ENCODE results near the gene FRG2. TPM values are rescaled to one million over a fixed set of nuclear protein-coding genes. Genes with fewer than 3 reads are reported as not detected.
"Not testable (repeated sequence)": the region's sequence is repeated elsewhere in the genome, so short reads cannot be mapped to it uniquely, and the experiment has no call there.

Gene FRG2
- total RNA-seq (2014; rRNA removed; shearing (Covaris generic)), result not detected in 2 replicates

DNA sequence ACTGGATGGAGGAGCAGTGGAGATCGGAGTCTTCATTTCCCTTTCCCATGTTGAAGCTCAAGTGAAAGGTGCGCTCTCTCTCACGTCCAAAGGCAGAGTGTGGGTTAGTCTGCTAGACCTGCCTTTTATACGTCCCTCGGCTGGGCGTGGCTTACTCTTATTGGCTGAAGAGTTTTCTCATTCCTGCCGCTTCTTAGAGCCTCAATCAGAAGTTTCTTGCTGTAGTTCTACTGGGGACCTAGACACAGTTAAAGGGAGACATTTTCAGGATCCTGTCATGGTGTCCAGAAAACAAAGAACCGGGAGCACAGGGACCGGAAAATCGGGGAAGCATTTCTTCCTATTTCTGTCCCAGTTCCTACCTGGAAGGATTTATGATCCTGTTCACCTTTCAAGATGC is at the start of gene FRG2:
TSS of gene FRG2 (minus strand) at position 101 of the 400 bp plus-strand sequence. CDS start at position 49, 52 bp downstream.
- not testable (repeated sequence) for DNase-seq (ENCODE audit: low spot score)

DNA sequence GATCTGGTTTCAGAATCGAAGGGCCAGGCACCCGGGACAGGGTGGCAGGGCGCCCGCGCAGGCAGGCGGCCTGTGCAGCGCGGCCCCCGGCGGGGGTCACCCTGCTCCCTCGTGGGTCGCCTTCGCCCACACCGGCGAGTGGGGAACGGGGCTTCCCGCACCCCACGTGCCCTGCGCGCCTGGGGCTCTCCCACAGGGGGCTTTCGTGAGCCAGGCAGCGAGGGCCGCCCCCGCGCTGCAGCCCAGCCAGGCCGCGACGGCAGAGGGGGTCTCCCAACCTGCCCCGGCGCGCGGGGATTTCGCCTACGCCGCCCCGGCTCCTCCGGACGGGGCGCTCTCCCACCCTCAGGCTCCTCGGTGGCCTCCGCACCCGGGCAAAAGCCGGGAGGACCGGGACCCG is 41.3 kb upstream of the FRG2 start:
- not testable (repeated sequence) for DNase-seq (ENCODE audit: low spot score)

DNA sequence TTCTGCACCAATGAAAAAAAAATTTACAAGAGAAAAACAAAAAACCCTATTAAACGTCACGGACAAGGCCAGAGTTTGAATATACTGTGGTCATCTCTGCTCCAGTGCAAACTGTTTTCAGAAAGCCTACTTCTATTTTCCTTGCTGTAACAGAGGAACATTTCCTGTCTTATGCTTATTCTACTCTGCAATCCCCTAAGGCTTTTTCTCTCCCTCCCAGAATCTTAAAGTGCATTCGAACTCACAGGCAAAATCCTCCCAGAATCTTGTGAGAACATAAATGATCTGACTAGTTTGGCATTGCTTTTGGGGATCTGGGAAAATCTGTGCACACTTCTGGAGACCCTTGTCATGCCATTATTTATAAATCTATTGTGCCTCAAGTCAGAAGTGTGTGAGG is 37.7 kb upstream of the FRG2 start:
- DNase-seq (ENCODE audit: low spot score), result not testable (repeated sequence)

DNA sequence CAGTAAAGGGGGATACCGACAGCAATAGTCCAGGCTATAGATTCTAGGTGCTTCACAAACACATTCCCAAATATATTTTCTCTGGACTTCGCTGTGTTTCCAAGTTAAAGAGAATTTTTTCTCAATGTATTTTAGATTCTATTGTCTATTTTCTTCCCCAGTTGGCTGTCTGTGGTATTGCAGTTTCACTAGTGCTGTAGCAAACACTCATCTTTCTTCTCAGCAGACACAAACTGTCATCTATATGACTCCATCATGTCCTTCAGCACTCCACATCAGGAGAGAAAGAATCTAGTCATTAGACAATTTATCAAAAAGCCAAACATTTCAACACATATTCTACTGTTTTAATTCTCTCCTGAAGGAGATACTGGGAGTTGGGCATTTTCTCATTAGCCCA is 37.3 kb upstream of the FRG2 start, which contains the start of gene DBET:
TSS of gene DBET (plus strand) at position 161 of the 400 bp plus-strand sequence.
- DNase-seq (ENCODE audit: low spot score), result not testable (repeated sequence)

DNA sequence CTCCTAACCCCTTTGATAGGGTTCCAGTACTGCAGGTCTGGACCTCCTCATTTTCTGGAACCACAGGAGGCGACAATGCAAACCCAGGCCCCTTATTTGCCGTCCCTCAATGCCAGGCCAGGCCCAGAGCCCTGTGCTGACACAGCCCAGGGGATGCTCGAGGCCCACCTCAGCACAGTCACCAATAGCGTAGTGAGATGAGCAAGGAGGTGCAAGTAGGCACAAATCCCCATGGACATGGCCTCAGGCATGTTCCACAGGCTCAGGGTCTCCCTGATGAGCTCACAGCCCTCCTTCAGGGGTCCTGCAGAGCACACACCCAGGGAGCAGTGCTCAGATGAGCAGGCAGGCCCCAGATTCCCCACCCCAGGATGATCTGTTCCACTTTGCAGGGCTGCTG is 31.9 kb upstream of the FRG2 start:
- not testable (repeated sequence) for DNase-seq (ENCODE audit: low spot score)

DNA sequence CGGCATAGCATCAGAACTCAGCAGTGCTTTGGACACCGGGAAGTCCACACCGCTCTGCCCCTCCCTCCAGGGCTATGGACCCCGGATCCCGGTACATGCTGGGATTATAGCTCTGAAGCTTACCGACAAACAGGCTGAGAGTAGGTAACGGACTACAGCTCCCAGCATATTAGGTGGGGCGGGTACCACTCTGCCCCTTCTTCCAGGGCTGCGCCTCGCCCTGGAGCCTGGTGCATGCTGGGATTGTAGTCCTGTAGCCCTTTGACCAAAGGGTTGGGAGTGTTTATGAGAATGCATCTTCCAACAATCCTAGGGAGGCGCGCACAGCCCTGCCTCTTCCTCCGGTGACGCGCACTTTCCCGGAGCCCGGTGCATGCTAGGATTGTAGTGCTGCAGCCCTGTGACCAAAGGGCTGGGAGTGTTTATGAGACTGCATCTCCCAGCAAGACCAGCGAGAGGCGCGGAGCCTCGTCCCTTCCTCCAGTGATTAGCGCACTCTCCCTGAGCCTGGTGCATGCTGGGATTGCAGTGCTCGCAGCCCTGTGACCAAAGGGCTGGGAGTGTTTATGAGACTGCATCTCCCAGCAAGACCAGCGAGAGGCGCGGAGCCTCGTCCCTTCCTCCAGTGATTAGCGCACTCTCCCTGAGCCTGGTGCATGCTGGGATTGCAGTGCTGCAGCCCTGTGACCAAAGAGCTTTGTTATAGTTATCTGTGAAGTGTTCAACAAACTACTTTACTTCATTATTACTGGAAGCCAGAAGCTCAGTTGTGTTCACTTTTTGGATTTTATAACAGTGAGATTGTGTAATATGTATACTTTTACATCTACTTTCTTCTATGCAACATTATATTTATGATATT is 22.6 kb upstream of the FRG2 start:
- not testable (repeated sequence) for DNase-seq (ENCODE audit: low spot score)

DNA sequence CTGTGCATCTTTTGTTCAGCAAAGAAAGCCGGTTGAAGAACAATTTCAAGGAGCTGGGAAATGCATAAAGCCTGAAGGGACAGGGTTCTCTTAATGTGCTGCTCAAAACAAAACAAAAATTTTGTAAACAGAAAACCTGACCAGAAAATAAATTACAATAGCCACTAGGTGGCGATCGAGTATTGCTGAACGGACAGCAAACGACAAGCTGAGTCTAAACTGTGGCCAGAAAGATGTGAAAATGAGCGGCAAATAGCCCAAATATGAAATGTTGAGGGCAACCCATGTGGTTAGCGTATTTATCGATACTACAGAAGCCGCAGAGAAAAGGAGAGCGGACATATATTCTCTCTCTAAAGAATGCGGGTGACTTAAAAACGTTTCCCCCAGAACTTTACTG is 20.6 kb upstream of the FRG2 start:
- DNase-seq (ENCODE audit: low spot score), result not testable (repeated sequence)

DNA sequence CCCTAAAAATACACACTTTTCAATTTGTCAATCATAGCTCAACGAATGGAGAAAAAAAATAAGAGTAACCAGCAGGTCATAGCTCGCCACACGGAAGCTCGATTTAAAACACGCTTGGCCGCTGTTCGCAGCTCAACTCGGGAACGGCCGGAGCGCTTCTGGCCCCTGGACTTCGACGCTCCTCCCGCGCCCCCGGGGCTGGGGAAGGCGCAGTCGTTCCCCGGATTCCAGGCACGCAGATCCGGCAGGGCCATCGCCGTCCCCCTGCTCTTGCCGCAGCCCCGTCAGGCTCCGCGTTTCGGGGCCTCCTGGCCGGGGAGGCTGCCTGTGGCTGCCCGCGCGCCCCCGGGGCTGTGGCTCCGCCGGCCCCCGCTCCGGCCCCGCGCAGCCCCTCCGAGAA is 13.8 kb upstream of the FRG2 start:
- DNase-seq (ENCODE audit: low spot score), result not testable (repeated sequence)

DNA sequence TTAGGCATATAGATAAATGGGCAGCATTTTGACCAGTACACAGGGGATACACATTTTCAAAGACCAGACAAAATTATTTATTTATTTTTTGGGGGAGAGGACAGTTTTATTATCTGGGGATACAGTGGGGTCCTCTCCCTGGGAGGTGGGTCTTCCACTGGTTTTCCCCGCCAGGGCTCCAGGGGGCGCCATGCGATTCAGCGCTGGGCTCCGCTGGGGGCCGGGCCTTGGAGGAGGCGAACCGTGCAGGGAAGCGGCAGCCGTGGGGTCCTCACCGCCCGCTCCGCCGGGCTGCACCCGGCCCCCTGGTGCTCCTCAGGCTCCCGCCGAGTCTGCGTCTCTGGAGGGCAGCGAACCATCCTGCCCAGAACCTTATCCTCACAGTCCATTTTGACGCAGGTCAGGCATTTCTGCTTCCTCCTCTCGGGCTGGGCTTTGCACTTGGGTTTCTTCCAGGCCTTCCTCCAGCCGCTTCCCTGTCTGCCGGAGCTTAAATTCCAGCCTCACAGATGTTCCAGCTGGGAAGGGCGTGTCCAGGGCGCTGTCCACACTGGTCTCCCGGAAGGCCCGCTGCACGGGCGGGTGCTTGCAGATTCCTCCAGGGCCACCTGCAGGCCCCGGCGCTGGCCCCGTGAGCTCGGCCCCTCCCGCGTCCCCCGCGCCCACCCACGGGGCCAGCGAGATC is 10.8 kb upstream of the FRG2 start:
- DNase-seq (ENCODE audit: low spot score), result not testable (repeated sequence)

DNA sequence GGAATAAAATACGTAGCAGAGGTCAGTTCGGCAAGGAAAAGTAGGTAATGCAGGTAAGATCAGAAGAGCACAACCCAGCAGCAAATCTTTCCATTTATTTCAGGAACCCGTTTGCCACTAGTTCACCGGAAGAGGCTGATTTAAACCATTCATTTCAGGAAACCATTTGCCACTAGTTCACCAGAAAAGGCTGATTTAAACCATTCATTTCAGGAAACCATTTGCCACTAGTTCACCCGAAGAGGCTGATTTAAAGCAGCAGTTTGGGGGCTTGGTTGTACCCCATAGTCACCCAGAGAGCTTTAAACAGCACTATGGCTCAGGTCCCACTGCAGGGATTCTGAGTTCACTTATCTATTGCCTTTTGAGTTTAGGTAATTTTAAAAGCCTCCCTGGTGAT is 4.2 kb upstream of the FRG2 start:
- DNase-seq (ENCODE audit: low spot score), result not testable (repeated sequence)

DNA sequence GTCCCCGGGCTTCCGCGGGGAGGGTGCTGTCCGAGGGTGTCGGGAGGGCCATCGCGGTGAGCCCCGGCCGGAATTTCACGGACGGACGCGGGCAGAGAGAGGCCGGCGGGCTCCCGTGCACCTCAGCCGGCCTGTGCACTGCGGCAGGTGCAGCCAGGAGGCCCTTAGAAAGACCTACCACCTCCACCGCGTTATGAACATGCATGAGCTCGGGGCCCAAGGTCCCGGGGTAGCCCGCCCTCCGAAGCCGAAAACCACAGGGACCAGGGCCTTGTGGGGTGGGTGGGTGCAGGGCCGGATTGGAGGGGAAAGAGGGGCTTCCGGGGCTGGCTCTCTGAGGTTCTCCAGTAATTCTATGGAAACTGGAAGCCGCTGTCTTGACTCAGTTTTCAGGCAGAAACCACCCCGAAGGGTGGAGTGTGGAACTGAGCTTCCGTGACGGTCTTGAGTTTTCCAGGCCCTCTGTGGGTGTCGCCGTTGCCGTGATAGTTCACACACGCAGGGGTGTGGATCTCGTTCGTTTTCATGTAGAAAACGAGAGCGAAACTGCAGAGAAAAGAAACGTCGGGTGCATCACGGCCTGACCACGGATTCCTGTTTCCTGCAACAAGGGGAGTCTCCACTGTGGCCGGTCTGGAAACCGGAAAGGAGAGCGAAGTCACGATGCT is 4.3 kb downstream of the FRG2 start:
- not testable (repeated sequence) for DNase-seq (ENCODE audit: low spot score)

DNA sequence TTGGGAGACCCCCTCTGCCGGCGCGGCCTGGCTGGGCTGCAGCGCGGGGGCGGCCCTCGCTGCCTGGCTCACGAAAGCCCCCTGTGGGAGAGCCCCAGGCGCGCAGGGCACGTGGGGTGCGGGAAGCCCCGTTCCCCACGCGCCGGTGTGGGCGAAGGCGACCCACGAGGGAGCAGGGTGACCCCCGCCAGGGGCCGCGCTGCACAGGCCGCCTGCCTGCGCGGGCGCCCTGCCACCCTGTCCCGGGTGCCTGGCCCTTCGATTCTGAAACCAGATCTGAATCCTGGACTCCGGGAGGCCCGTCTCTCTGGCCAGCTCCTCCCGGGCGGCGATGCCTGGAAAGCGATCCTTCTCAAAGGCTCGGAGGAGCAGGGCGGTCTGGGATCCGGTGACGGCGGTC is 5.1 kb downstream of the FRG2 start:
- not testable (repeated sequence) for DNase-seq (ENCODE audit: low spot score)

DNA sequence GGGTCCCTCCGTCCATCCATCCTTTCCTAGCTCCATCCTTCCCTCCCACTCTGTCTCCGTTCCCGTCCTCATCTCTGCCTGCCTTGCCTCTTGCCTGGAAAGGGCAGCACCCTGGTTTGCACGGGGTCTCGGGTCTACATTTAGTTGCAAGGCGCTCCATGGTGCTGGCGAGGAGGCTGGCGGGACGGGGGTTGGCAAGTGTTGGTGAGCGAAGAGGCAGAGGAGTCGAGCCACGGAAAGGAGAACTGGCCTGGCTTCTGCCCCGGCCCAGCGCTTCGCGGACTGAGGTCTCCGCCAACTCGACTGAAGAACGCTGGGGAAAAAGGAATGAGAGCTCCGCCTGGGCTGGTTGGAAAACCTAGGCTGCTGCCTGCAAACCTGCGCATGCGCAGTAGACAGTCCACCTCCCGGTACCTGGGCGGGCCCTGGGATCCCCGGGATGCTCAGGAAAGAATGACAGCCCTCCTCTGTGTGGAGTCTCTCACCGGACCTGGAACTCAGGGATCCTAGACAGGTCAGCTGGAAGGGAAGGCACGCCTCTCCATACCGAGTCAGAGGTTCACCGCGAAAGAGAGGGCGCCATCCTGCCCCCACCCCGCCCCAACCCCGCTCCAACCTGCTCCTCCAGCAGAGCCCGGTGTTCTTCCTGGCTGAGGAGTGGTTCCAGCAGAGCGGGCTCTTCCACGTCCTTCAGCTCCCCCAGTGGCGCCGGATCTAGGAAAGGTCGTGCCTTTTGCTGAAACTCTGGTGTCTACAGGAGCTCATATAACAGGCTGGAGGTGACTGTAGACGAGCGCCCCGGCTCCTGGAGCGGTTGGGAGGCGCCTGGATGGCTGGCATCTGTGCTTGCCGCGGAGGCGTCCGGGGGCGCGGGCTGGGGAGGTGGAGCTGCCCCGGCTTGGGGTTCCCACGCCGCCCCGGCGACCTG is 6.0 kb downstream of the FRG2 start:
- DNase-seq (ENCODE audit: low spot score), result no peak

DNA sequence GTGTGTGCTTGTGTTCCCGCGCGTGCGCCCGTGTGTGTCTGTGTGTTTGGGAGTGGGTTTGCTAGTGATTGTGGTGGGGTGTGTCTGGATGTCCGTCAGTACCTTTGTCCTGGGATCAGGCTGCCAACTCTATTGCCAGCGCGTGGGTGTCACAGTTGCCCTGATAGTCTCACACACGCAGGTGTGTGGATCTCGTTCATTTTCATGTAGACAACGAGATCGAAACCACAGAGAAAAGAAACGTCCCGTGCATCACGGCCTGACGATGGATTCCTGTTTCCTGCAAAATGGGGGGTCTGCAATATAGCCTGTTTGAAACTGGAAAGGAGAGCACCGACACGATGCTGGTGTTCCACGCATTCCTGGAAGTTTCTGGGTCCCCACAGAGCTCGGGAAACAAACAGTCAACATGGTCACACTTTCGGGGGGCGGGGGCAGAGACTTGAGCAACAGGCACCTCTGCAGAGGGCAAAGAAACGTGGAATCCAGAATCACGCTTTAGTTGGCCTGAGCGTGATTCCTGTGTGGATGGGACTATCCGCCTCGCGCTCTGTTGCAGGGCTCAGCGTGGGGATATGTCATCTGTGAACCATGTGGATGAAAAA is 7.1 kb downstream of the FRG2 start:
- DNase-seq (ENCODE audit: low spot score), result not testable (repeated sequence)

DNA sequence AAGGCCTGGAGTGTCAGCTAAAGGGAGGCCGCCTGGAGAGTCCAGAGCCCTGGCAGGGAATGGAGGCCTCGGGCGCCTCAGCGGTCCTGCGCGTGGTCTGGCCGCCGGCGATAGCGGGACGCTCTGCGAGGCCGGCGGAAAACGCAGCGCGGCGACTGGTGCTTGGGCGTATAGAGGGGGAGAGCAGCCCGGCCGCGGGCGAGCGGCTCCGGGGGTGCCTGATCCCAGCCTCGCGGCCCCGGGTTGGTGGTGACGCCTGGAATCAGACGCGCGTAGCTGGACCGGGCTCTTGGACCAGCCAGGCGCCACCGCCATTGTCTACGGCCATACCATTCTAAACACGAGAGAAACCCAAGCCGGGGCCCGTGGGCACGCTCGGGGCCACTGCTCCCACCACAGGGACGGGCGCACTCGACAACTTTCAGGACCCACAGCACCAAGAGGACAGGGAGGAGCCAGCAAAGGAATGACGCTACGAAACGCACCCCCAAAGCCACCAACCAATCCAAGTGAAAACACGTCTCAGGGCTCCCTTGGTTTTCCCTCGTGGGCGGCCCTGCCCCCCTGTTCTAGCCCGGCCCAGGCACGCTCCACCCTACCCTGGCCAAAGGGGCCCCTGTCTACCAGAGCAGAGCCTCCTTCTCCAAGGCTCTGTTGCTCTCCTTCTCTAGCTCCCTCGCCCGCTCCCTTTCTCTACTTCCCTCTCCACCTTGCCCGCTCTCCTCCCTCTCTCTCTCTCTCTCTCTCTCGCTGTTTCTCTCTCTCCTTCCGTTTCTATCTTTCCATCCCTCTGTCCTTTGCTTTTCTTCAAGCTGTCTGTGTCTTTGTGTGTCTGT is 7.8 kb downstream of the FRG2 start:
- no peak for DNase-seq (ENCODE audit: low spot score)

DNA sequence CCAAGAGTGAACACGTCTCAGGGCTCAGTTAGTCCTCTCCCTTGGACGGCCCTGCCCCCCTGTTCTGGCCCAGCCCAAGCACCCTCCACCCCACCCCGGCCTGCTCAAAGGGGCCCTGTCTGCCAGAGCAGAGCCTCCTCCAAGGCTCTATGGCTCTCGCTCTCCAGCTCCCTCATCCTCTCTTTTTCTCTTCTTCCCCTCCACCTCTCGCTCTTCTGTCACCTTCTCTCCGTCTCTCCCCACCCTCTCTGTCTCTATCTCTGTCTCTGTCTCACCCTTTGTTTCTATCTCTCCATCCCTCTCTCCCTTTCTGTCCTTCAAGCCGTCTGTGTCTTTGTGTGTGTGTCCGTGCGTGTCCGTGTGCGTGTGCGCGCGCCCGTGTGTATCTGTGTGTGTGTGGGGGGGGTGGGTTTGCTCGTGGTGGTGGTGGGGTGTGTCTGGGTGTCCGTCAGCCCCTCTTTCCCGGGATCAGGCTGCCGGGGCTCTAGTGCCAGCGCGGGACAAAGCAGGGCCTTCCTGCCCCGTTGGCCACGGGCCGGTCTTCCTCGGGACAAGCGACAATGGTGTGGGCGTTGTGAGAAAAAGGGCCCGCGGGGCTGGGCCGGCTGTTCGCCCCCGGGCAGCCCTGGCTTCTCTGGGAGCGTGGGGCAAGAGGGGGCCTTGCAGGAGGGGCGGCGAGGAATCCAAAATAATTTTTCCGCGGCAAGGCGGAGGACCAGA is 8.7 kb downstream of the FRG2 start:
- no peak for DNase-seq (ENCODE audit: low spot score)

DNA sequence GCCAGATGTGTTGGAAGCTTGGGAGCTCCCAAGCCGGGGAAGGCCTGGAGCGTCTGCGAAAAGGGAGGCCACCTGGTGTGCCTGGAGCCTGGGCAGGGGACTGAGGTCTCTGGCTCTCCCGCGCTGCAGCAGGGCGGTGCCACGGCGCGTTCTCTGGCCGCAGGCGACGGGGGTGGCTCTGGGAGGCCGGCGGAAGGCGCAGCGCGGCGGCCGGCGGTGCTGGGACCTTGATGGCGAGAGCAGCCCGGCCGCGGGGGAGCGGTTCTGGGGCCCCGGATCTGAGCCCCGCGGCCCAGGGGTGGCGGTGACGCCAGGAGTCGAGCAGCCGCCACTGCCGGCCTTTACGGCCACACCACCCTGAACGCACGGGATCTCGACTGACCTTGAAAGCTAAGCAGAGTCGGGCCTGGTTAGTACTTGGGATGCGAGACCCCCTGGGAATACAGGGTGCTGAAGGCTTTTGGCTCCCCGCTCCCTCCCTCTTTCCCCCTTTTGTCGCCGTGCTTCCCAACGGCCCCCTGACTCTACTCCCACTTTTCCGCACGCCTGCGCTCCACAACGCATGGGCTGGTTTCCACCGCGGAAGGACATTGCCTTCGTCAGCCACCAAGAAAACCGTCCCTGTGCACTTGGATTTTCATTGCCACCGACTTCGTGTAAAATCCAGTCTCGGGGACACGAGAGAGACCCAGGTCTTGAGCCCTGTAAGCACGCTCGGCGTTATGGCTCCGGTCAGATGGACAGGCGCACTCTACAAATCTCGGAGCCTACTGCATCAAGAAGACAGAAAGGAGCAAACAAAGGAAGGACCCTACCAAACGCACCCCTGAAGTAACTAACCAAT is 9.5 kb downstream of the FRG2 start:
- DNase-seq (ENCODE audit: low spot score), result no peak

Measured in HT-29 (cell line).